GM12878 (cell line): ENCODE results near the gene IPCEF1.

ENCODE experiments used
- ATF2 ChIP-seq: IDR thresholded peaks from 2 replicates; pipeline ENCODE4 v1.6.1; 2012; ENCODE audit warnings: low read length, inconsistent platforms
- CBX3 ChIP-seq: fragments of 200-600 bp; sonication (generic); IDR thresholded peaks from 2 replicates; pipeline ENCODE4 v1.6.1; 2016; ENCODE audit warnings: low read depth, borderline replicate concordance
- CEBPB ChIP-seq, 2 experiments: fragments of 150-350 bp in 1 of 2; IDR thresholded peaks; 2 replicates each; pipeline ENCODE4 v1.6.1; 2012 to 2014; ENCODE audit warnings: low read depth in 2 of 2, low read length in 2 of 2, borderline replicate concordance in 1 of 2, inconsistent platforms in 1 of 2
- CTCF ChIP-seq, 3 experiments: IDR thresholded peaks in 2 of 3; conservative IDR thresholded peaks in 1 of 3; 2 replicates each; pipeline ENCODE4 v1.5.1; 2011; ENCODE audit warnings: low read depth in 3 of 3, low read length in 3 of 3, mild to moderate bottlenecking in 3 of 3, control low read depth in 2 of 3, moderate library complexity in 2 of 3, inconsistent platforms in 1 of 3, mixed read lengths in 1 of 3; ENCODE audit not compliant: control insufficient read depth in 2 of 3, insufficient read depth in 1 of 3; ENCODE audit errors: extremely low read depth in 1 of 3
- ETV6 ChIP-seq, 2 experiments: fragments of 450-650 bp in 1 of 2; IDR thresholded peaks in 1 of 2; conservative IDR thresholded peaks in 1 of 2; 2 replicates each; pipeline ENCODE4 v1.6.1; 2014; ENCODE audit warnings: antibody characterized with exemption in 1 of 2, borderline replicate concordance in 1 of 2, low read depth in 1 of 2, mild to moderate bottlenecking in 1 of 2, moderate library complexity in 1 of 2
- LARP7 ChIP-seq: fragments of 450-650 bp; IDR thresholded peaks from 2 replicates; pipeline ENCODE4 v1.6.1; 2017; ENCODE audit warnings: mild to moderate bottlenecking
- MYC ChIP-seq: IDR thresholded peaks from 2 replicates; pipeline ENCODE4 v1.6.1; 2011; ENCODE audit warnings: mild to moderate bottlenecking, low read length, moderate library complexity, inconsistent platforms; ENCODE audit not compliant: insufficient read depth, insufficient replicate concordance, insufficient read length, severe bottlenecking
- PBX3 ChIP-seq: IDR thresholded peaks from 2 replicates; pipeline ENCODE4 v1.6.1; 2011; ENCODE audit warnings: mild to moderate bottlenecking, low read depth, low read length, moderate library complexity; ENCODE audit not compliant: insufficient replicate concordance
- POLR2AphosphoS5 ChIP-seq: IDR thresholded peaks from 2 replicates; pipeline ENCODE4 v1.6.1; 2011; ENCODE audit warnings: mild to moderate bottlenecking, low read length, inconsistent platforms
- REST ChIP-seq: IDR thresholded peaks from 2 replicates; pipeline ENCODE4 v1.6.1; 2012; ENCODE audit warnings: mild to moderate bottlenecking, low read depth, low read length
- ZNF274 ChIP-seq: IDR thresholded peaks from one replicate; pipeline ENCODE4 v1.8.0; 2011; ENCODE audit not compliant: insufficient read length, insufficient read depth

- TF ChIP-seq REST: no peak
- TF ChIP-seq CTCF (IDR thresholded peaks at IDR 0.05 in 2 of 3, conservative IDR thresholded peaks at IDR 0.05 in 1 of 3; ENCODE audit: control insufficient read depth in 2 of 3, extremely low read depth in 1 of 3, insufficient read depth in 1 of 3, low read depth in 3 of 3, low read length in 3 of 3): no peak
- no peak for TF ChIP-seq PBX3
- TF ChIP-seq ZNF274: no peak
- no peak for TF ChIP-seq MYC
- TF ChIP-seq LARP7: no peak
- no peak for TF ChIP-seq POLR2AphosphoS5
- TF ChIP-seq CBX3: no peak
- no peak for TF ChIP-seq ETV6 (conservative IDR thresholded peaks at IDR 0.05 in 1 of 2, IDR thresholded peaks at IDR 0.05 in 1 of 2; ENCODE audit: borderline replicate concordance in 1 of 2, low read depth in 1 of 2)
- TF ChIP-seq CEBPB (IDR thresholded peaks at IDR 0.05; ENCODE audit: borderline replicate concordance in 1 of 2, low read depth in 2 of 2, low read length in 2 of 2): no peak
- no peak for TF ChIP-seq ATF2
Measured at GRCh38 chr6:154209555-154209954, 147.0 kb downstream of the IPCEF1 start.
